H1 (cell line): ENCODE measurements around the gene ATP23. TPM values are rescaled to one million over a fixed set of nuclear protein-coding genes. Genes with fewer than 3 reads are reported as not detected.

Experiments
- CTCF ChIA-PET: fragments of 300-600 bp; sonication (Branson Sonifier 250); formaldehyde crosslinking; loops from one replicate; lab custom pipeline; 2021; ENCODE audit not compliant: partially characterized antibody; lab: Charles Lee
- POLR2A ChIA-PET: fragments of 300-600 bp; sonication (Branson Sonifier 250); formaldehyde crosslinking; loops from one replicate; lab custom pipeline; 2021; ENCODE audit warnings: inconsistent platforms; ENCODE audit not compliant: partially characterized antibody; lab: Charles Lee
- DNase-seq, 2 experiments: peaks; one replicate each; pipeline versions ENCODE4 v3.0.0 to v3.0.0-alpha.2; 2010 to 2022; ENCODE audit warnings: low spot score in 2 of 2, low read depth in 1 of 2, mixed read lengths in 1 of 2
- FAIRE-seq: peaks from 2 replicates; lab custom pipeline; 2011; peaks lifted over from hg19 to GRCh38; lab: Jason Lieb, UNC
- H2AFZ ChIP-seq: 2 replicates; pipeline ENCODE4 v1.8.1; 2012; ENCODE audit warnings: low read length, inconsistent platforms
- H2AK5ac ChIP-seq: 2 replicates; pipeline ENCODE4 v1.6.1; 2013; ENCODE audit warnings: low read depth, low read length
- H2BK120ac ChIP-seq: replicated peaks from 2 replicates; pipeline ENCODE3; 2013; ENCODE audit warnings: low read depth, low read length, inconsistent platforms
- H2BK12ac ChIP-seq: 2 replicates; pipeline ENCODE4 v1.6.1; 2013; ENCODE audit warnings: low read depth, low read length
- H2BK15ac ChIP-seq: 2 replicates; pipeline ENCODE4 v1.6.1; 2013; ENCODE audit warnings: low read length
- H2BK20ac ChIP-seq: 2 replicates; pipeline ENCODE4 v1.6.1; 2013; ENCODE audit warnings: low read length
- H2BK5ac ChIP-seq: 2 replicates; pipeline ENCODE4 v1.6.1; 2013; ENCODE audit warnings: low read depth, low read length
- H3K14ac ChIP-seq: 2 replicates; pipeline ENCODE4 v1.6.1; 2013; ENCODE audit warnings: inconsistent platforms; ENCODE audit not compliant: insufficient read length
- H3K18ac ChIP-seq: 2 replicates; pipeline ENCODE4 v1.6.1; 2013; ENCODE audit warnings: low read length; ENCODE audit errors: extremely low read depth
- H3K23ac ChIP-seq: 2 replicates; pipeline ENCODE4 v1.6.1; 2013; ENCODE audit warnings: inconsistent platforms; ENCODE audit not compliant: insufficient read length
- H3K23me2 ChIP-seq: 2 replicates; pipeline ENCODE4 v1.6.1; 2013; ENCODE audit warnings: low read depth, low read length
- H3K27ac ChIP-seq: 2 replicates; pipeline ENCODE4 v1.6.1; 2011; ENCODE audit warnings: low read depth, low read length, inconsistent platforms
- H3K27me3 ChIP-seq, 4 experiments: replicated peaks in 1 of 4; 1 replicate in 1 of 4; 2 replicates in 3 of 4; pipeline versions ENCODE4 v1.6.1 to v1.8.1; 2011 to 2013; ENCODE audit warnings: low read length in 3 of 4, mild to moderate bottlenecking in 3 of 4, inconsistent platforms in 2 of 4, mixed read lengths in 2 of 4, moderate library complexity in 1 of 4; ENCODE audit not compliant: control insufficient read depth in 3 of 4, insufficient read depth in 3 of 4; ENCODE audit errors: extremely low read depth in 1 of 4
- H3K36me3 ChIP-seq, 4 experiments: 2 replicates each; pipeline versions ENCODE4 v1.6.1 to v1.8.1; 2011 to 2013; ENCODE audit warnings: mild to moderate bottlenecking in 4 of 4, low read length in 3 of 4, moderate library complexity in 2 of 4, control low read depth in 1 of 4, inconsistent platforms in 1 of 4; ENCODE audit not compliant: insufficient read depth in 4 of 4, control insufficient read depth in 2 of 4
- H3K4ac ChIP-seq: replicated peaks from 2 replicates; pipeline ENCODE3; 2013; ENCODE audit warnings: low read length, low read depth, mixed read lengths, inconsistent platforms; ENCODE audit not compliant: insufficient read length
- H3K4me1 ChIP-seq, 4 experiments: replicated peaks in 1 of 4; 1 replicate in 1 of 4; 2 replicates in 3 of 4; pipeline versions ENCODE4 v1.6.1 to v1.8.1; 2011 to 2013; ENCODE audit warnings: low read length in 3 of 4, inconsistent platforms in 2 of 4, mixed read lengths in 1 of 4; ENCODE audit not compliant: insufficient read depth in 4 of 4, control insufficient read depth in 3 of 4
- H3K4me2 ChIP-seq, 2 experiments: 2 replicates each; pipeline versions ENCODE4 v1.6.1 to v1.8.1; 2011 to 2013; ENCODE audit warnings: low read depth in 2 of 2, low read length in 2 of 2, control low read depth in 1 of 2, inconsistent platforms in 1 of 2, mild to moderate bottlenecking in 1 of 2; ENCODE audit not compliant: insufficient read depth in 1 of 2
- H3K4me3 ChIP-seq, 4 experiments: fragments of 200-600, 300-600 bp in 1 of 4; sonication (generic), shearing (Covaris generic), sonication (Bioruptor Twin) in 1 of 4; 2 replicates each; pipeline versions ENCODE4 v1.5.1 to v1.8.1; 2011 to 2016; ENCODE audit warnings: low read length in 4 of 4, low read depth in 3 of 4, control low read depth in 2 of 4, inconsistent platforms in 2 of 4, mild to moderate bottlenecking in 2 of 4, mixed read lengths in 1 of 4, moderate library complexity in 1 of 4; ENCODE audit not compliant: insufficient read depth in 2 of 4; ENCODE audit errors: extremely low read depth in 1 of 4
- H3K56ac ChIP-seq: replicated peaks from 2 replicates; pipeline ENCODE3; 2013; ENCODE audit warnings: low read depth, mild to moderate bottlenecking, mixed read lengths, low read length, inconsistent platforms; ENCODE audit not compliant: insufficient read length
- H3K79me1 ChIP-seq: 2 replicates; pipeline ENCODE4 v1.6.1; 2013; ENCODE audit warnings: low read depth, low read length, control low read depth
- H3K79me2 ChIP-seq, 2 experiments: 2 replicates each; pipeline versions ENCODE4 v1.6.1 to v1.8.1; 2012 to 2013; ENCODE audit warnings: low read length in 2 of 2, mild to moderate bottlenecking in 2 of 2, inconsistent platforms in 1 of 2; ENCODE audit not compliant: insufficient read depth in 2 of 2, control insufficient read depth in 1 of 2
- H3K9ac ChIP-seq, 4 experiments: replicated peaks in 1 of 4; 1 replicate in 1 of 4; 2 replicates in 3 of 4; pipeline versions ENCODE4 v1.6.1 to v1.8.1; 2011 to 2013; ENCODE audit warnings: low read depth in 3 of 4, low read length in 3 of 4, control low read depth in 2 of 4, mild to moderate bottlenecking in 2 of 4, moderate library complexity in 2 of 4, inconsistent platforms in 1 of 4; ENCODE audit errors: extremely low read depth in 1 of 4
- H3K9me3 ChIP-seq, 2 experiments: 2 replicates each; pipeline versions ENCODE4 v1.6.1 to v1.8.1; 2012 to 2013; ENCODE audit warnings: mild to moderate bottlenecking in 2 of 2, moderate library complexity in 2 of 2, control low read depth in 1 of 2, inconsistent platforms in 1 of 2, low read depth in 1 of 2, low read length in 1 of 2, mixed read lengths in 1 of 2; ENCODE audit not compliant: insufficient read depth in 2 of 2
- H4K20me1 ChIP-seq, 2 experiments: replicated peaks in 1 of 2; 2 replicates each; pipeline versions ENCODE3 to v1.8.1; 2011 to 2013; ENCODE audit warnings: inconsistent platforms in 2 of 2, low read length in 2 of 2, mild to moderate bottlenecking in 1 of 2; ENCODE audit not compliant: insufficient read depth in 2 of 2, control insufficient read depth in 1 of 2
- H4K5ac ChIP-seq: 2 replicates; pipeline ENCODE4 v1.6.1; 2013; ENCODE audit warnings: low read length, low read depth, mixed read lengths, inconsistent platforms; ENCODE audit not compliant: insufficient read length
- H4K8ac ChIP-seq: 2 replicates; pipeline ENCODE4 v1.8.0; 2013; ENCODE audit warnings: mild to moderate bottlenecking, moderate library complexity, low read length, inconsistent platforms; ENCODE audit not compliant: insufficient read depth; ENCODE audit errors: extremely low read depth
- H4K91ac ChIP-seq: replicated peaks from 2 replicates; pipeline ENCODE3; 2013; ENCODE audit warnings: low read length, mixed read lengths, inconsistent platforms; ENCODE audit not compliant: insufficient read length
- ASH2L ChIP-seq: fragments of 200-600, 300-600 bp; sonication (generic); IDR thresholded peaks from one replicate; pipeline ENCODE4 v1.7.1; 2017; ENCODE audit warnings: low read length
- BRCA1 ChIP-seq: IDR thresholded peaks from 2 replicates; pipeline ENCODE4 v1.6.1; 2012; ENCODE audit warnings: low read depth, low read length, improper control_type of control experiment
- CBX8 ChIP-seq: fragments of 300-800, 300-1000 bp; sonication (generic); IDR thresholded peaks from 2 replicates; pipeline ENCODE4 v1.7.1; 2016; ENCODE audit warnings: low read depth, low read length, borderline replicate concordance
- CHD2 ChIP-seq: IDR thresholded peaks from 2 replicates; pipeline ENCODE4 v1.6.1; 2012; ENCODE audit warnings: low read length, improper control_type of control experiment
- FOSL1 ChIP-seq: IDR thresholded peaks from 2 replicates; pipeline ENCODE4 v1.6.1; 2011; ENCODE audit warnings: mild to moderate bottlenecking, low read depth, low read length, moderate library complexity; ENCODE audit not compliant: insufficient read depth
- POLR2AphosphoS5 ChIP-seq: IDR thresholded peaks from 2 replicates; pipeline ENCODE4 v1.6.1; 2011; ENCODE audit warnings: low read depth, low read length
- SIN3A ChIP-seq, 2 experiments: IDR thresholded peaks in 1 of 2; conservative IDR thresholded peaks in 1 of 2; 2 replicates each; pipeline ENCODE4 v1.6.1; 2011 to 2012; ENCODE audit warnings: low read length in 2 of 2, improper control_type of control experiment in 1 of 2, low read depth in 1 of 2, mild to moderate bottlenecking in 1 of 2
- SIX5 ChIP-seq: IDR thresholded peaks from 2 replicates; pipeline ENCODE4 v1.6.1; 2011; ENCODE audit warnings: mild to moderate bottlenecking, low read depth, low read length
- TAF7 ChIP-seq: optimal IDR thresholded peaks from 2 replicates; pipeline ENCODE3; 2011; ENCODE audit warnings: low read depth, mild to moderate bottlenecking, inconsistent platforms, low read length, moderate library complexity, borderline replicate concordance
- ZNF274 ChIP-seq: IDR thresholded peaks from 2 replicates; pipeline ENCODE4 v1.7.0; 2012; ENCODE audit warnings: low read length, borderline replicate concordance; ENCODE audit errors: extremely low read depth
- whole genome bisulfite sequencing, 2 experiments: shearing (Covaris generic) in 1 of 2; methylation state at CpG; one replicate each; pipeline versions ENCODE4 v1.1.6 to v1.1.7; 2013 to 2015; ENCODE audit warnings: low lambda C conversion rate in 2 of 2, mixed read lengths in 2 of 2, inconsistent platforms in 1 of 2, low coverage in 1 of 2, missing lambda C conversion rate in 1 of 2; ENCODE audit not compliant: insufficient replicate concordance in 2 of 2, insufficient coverage in 1 of 2, insufficient read length in 1 of 2; ENCODE audit errors: extremely low coverage in 1 of 2, missing lambda C conversion rate in 1 of 2; 5-methylcytosine and 5-hydroxymethylcytosine counted together
- polyA plus RNA-seq, 7 experiments: library from polyadenylated mRNA; depleted of rRNA in 3 of 7; stranded (reverse) in 5 of 7; unstranded in 2 of 7; fragments of >200 nt in 5 of 7; fragments of 200-250 nt in 2 of 7; gene quantifications; 1 replicate in 5 of 7; 2 replicates in 1 of 7; 4 replicates in 1 of 7; pipeline versions ENCODE4 v1.2.1 to v1.2.3, GENCODE V29; 2011 to 2013; ENCODE audit warnings: missing spikeins in 2 of 7, mixed read lengths in 2 of 7
- total RNA-seq: library from RNA; stranded (reverse); fragmentation: NEBNext Ultra II Directional; extraction: Animal tissue kit (Norgen Biotek cat#: 25700); gene quantifications from 2 replicates; pipeline ENCODE4 v1.2.1, GENCODE V29; 2021

The ATP23 gene
- total and polyA plus RNA-seq, 2 of the 8 experiments (the other 6 are each of a cell fraction or from before 2014, with no cell fraction given) = 10.2 to 13.5 TPM

GRCh38 chr12:57895389-57896114, 45.8 kb upstream of the ATP23 start:
- Histone ChIP-seq H3K27me3 (peaks cover 0 to 10% (median 8%) of the 10 kb centered on the region in 4 experiments; a peak in 4 of 7 replicates), H3K23me2 (peaks cover 4% of the 10 kb centered on the region; the same call in 1 of the 2 replicates), H4K8ac (no peak overlapping the region), H3K36me3 (no peaks in the 10 kb centered on the region), H3K4me1 (peaks cover 12 to 28% (median 19%) of the 10 kb centered on the region in 4 experiments), H3K23ac (no peak overlapping the region), H3K14ac (no peak overlapping the region), H2BK15ac (peak overlapping the region; percentile 65; the same call in 1 of the 2 replicates), H4K5ac (no peak overlapping the region), H3K9ac (peak overlapping the region in 1 of 4 experiments; percentile 21; a peak in 1 of 7 replicates), H3K4me2 (peak overlapping the region in 1 of 2 experiments; percentile 68; a peak in 2 of 4 replicates), H2BK120ac (no peak overlapping the region), H3K4ac (peak overlapping the region; percentile 6), H4K20me1 (no peaks in the 10 kb centered on the region), H3K79me2 (no peaks in the 10 kb centered on the region), H2AK5ac (peak overlapping the region; percentile 65; the same call in 1 of the 2 replicates), H2BK5ac (no peak overlapping the region), H3K4me3 (peak overlapping the region in 1 of 4 experiments; percentile 64; a peak in 1 of 8 replicates), H4K91ac (no peak overlapping the region), H3K9me3 (no peaks in the 10 kb centered on the region), H3K79me1 (no peaks in the 10 kb centered on the region), H2AFZ (no peak overlapping the region), H2BK12ac (peak overlapping the region; percentile 63; the same call in 1 of the 2 replicates), H3K56ac (no peak overlapping the region), H2BK20ac (peak overlapping the region; percentile 80; the same call in 1 of the 2 replicates), H3K18ac (0 out of 2 replicates have a peak overlapping the region, but pooled peaks have one; percentile 60), H3K27ac (no peak overlapping the region)
- FAIRE-seq (no peak), DNase-seq (no peak)
- TF ChIP-seq SIN3A (conservative IDR thresholded peaks at IDR 0.05 in 1 of 2, IDR thresholded peaks at IDR 0.05 in 1 of 2; ENCODE audit: low read depth in 1 of 2, low read length in 2 of 2) (no peak), CBX8 (no peak), BRCA1 (no peak), ASH2L (no peak), CHD2 (no peak), POLR2AphosphoS5 (no peak), ZNF274 (no peak), FOSL1 (no peak), SIX5 (no peak), TAF7 (no peak)
- WGBS, 2 experiments = 74% methylated on average over 5 of the region's 5 CpGs; no CpG with 5 or more reads in 1 of the 2 experiments
- ChIA-PET CTCF (interaction anchor here (0.9 to 8.7 kb wide), 19 partner anchors 10 to 130 kb away, joined by 3 to 119 read pairs (median 15); partner anchors contain the start of genes CTDSP2 and CYP27B1), POLR2A (interaction anchor here (0.7 to 8.6 kb wide), 11 partner anchors 8 to 1426 kb away, joined by 3 to 181 read pairs (median 10); partner anchors contain the start of gene CTDSP2)
